Activated naive CD4-positive, alpha-beta T cell (primary cell): ENCODE data around the gene OR4D10.

ENCODE experiments used
- DNase-seq, 4 experiments: peaks; one replicate each; lab custom pipeline; 2025; lab: John Stamatoyannopoulos, UW

The OR4D10 gene

DNA sequence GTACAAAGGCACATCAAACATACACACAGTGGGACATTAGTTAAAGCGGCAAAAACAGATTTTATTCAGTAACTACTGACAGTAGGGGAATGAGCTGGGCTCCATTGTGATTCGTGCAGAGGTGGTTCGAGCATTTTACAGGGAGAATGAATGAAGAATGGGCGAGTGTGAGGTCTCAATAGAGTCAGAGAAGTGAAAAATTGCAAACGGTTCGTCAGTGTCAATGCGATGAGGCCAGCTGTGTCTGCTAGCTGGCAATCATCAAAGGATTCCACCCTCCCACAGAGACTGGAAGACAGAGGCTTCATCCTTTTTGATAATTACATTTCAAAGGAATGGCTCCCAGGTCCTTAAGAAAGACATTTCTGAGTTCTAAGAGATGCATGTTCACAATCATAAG, 55.6 kb downstream of the OR4D10 start:
- no peak for DNase-seq
